DMS114 treated with DMSO at 0.1 percent for 48 hours (cell line): Measurements from ENCODE around the gene CCSER2.
"Not testable (repeated sequence)": the region's sequence is repeated elsewhere in the genome, so short reads cannot be mapped to it uniquely, and the experiment has no call there.

Experiments used
- DNase-seq: peaks from one replicate; lab custom pipeline; 2025; ENCODE audit not compliant: unreplicated experiment; lab: John Stamatoyannopoulos, UW

Gene CCSER2

DNA sequence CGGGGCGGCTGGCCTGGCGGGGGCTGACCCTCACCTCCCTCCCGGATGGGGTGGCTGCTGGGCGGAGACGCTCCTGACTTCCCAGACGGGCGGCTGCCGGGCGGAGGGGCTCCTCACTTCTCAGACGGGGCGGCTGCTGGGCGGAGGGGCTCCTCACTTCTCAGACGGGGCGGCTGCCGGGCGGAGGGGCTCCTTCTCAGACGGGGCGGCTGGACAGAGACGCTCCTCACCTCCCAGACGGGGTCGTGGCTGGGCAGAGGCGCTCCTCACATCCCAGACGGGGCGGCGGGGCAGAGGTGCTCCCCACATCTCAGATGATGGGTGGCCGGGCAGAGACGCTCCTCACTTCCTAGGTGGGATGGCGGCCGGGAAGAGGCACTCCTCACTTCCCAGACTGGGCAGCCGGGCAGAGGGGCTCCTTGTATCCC is 19.2 kb downstream of the CCSER2 start:
- DNase-seq = not testable (repeated sequence)

- DNase-seq = no peak
Measured at GRCh38 chr10:84348447-84348846, 20.1 kb downstream of the CCSER2 start.

GRCh38 chr10:84348860-84349259 is 20.5 kb downstream of the CCSER2 start:
- DNase-seq = no peak

GRCh38 chr10:84352251-84352842 is 24.0 kb downstream of the CCSER2 start:
- peak; percentile 24 for DNase-seq

DNA sequence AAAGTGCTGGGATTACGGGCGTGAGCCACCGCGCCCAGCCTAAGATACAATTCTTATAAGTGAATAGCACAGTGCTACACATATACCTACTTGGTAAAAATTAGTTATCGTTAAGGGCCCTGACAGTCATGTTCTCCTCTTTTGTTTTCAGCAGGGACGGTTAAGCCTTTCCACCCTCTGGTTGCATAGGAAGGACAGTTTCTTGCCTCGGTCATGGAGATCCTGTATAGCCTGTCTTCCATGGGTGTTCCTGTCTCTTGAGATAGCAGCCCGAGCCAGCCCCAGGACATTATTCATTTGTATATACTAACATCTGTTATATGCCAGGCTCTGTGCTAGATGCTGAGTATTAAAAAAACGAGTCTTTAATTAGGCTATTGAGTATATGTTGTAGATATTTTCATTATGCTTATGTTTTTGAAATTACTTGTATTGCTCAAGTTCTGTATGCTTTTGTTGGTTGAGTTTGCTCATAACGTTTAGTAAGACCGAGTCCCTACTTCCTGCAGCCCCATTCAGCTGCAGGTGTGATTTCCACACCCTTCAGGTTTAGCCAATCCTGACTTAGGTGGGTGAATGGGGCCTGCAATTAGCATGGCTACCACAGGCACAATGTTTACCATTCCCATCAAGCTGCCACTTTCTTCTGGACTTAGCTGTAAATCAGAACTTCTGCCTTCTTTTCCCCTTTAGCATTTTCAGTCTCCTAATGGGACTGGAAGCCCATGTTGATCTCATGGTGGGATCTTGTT is 24.8 kb downstream of the CCSER2 start:
- no peak for DNase-seq

DNA sequence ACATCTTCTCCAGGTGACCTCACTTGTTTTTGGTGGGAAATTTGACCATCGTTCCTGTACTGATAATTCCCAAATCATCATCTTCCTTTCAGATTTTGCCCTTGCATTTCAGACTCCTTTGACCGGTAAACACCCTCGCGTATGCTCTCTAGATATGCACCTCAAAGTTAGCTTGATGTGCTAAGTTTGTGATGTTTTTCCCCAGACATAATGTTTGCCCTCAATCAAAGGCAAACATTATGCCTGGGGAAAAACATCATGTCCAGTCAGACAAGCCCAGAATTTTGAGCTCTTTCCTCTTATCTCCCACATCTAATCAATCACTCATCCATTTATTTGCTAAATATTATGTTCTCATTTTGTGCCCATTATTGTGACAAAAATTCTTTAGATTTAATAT is 26.2 kb downstream of the CCSER2 start:
- DNase-seq = no peak

- no peak for DNase-seq
Measured at GRCh38 chr10:84355106-84355505, 26.7 kb downstream of the CCSER2 start.

DNA sequence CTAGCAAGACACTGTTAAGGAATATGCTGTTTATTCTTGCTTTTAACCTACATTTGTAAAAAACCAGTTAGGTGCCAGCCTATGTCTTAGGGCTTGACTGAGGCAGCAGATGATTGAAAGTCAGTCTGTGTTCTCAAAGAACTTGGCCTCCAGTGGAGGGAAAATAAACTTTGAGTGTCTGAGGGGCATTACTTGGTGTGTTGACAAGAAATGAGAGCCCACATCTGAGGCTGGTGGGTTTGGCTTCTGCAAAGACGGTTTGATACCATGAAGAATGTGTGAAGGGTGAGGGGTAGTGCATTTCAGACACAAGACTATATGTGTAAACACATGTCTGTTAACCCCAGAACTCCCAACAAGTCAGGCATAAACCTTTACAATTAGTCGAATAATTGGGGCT is 28.5 kb downstream of the CCSER2 start:
- no peak for DNase-seq

- no peak for DNase-seq
Measured at GRCh38 chr10:84358743-84359142, 30.4 kb downstream of the CCSER2 start.

DNA sequence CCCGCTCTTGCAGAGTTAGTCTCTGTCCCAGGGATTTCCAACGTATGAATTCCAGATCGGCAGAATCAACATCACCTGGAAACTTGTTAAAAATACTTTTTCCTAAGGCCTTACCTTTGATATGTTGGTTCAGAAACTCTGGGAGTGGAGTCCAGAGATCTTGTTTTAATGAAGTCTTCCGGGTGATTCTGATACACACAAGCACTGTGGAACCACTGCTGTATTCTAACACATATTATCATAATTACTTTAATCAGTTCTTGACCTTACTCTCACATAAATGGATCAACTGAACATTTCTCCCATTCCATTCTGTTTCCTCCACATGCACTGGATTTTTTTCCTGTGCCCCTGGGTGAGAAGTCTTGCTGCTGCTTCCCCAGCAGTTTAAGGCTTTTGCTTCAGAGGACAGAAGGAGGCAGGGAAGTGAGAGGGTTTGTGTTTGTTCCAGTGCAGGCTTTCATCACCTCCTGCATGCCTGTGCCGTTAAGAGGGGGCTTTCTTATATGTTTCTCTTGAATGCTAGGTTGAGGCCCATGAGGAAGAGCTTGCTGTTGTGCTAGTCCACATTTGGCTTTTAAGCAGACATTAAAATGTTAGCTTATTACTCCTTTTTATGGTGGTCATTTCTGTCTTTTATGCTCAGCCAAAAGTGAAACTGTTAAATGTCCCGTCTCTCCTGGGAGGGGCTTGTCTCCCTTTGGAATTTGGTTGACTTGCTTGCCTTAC is 32.4 kb downstream of the CCSER2 start:
- peak; percentile 65 for DNase-seq

- no peak for DNase-seq
Measured at GRCh38 chr10:84365335-84365881, 37.0 kb downstream of the CCSER2 start.

DNA sequence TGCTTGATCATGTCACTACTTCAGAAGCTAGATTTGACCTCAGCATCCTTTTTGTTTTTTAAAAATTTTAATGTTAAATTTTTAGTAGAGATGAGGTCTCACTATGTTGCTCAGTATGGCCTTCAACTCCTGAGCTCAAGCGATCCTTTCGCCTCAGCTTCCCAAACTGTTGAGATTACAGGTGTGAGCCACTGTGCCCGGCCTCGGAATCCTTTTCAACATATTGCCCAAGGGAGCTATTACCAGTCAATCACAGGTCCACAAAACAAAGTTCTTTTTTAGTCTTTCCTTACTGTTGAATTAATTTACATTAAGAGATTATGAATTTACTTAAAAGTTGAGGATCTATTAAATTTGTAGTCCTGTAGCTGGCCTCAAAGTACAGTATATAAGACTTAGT is 37.7 kb downstream of the CCSER2 start:
- no peak for DNase-seq

GRCh38 chr10:84367256-84367655 is 38.9 kb downstream of the CCSER2 start:
- no peak for DNase-seq

GRCh38 chr10:84368828-84369227 is 40.4 kb downstream of the CCSER2 start:
- no peak for DNase-seq

GRCh38 chr10:84370283-84370682 is 41.9 kb downstream of the CCSER2 start:
- no peak for DNase-seq

GRCh38 chr10:84371944-84372343 is 43.6 kb downstream of the CCSER2 start:
- DNase-seq = no peak

DNA sequence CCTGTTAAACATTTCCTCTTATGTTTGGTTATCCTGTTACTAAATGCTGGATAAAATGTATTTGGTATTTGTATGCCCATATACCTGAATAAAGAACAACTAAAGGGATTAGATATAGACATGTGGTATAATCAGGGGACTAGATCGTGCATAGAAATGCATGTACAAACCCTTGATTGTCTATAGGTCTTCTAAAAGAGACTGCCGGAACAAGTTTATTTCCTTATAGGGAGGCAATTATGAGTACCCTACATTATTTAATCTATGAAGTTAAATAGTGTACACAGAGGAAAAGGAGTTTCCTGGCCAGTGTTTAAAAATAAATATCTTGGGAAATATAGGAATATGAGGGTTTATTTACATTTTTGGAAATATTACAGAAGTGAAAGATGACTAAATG is 44.6 kb downstream of the CCSER2 start:
- DNase-seq = no peak

DNA sequence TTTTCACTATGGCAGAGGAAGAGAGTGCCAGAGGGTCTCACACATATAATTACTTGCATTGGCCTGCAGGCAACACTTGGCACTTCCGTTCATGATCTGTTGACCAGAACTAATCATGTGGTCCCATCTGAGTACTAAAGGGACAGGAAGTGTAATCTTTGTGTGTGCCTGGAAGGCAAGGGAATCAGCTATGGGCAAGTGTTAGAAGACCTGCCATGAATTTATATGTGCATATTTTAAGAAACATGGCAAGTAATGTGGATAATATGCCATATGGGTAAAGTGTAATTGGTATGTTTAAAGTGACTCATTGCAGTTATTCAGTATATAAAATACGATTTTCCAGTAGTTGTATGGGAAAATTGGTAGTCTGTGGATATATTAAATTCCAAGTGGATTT is 46.1 kb downstream of the CCSER2 start:
- DNase-seq = no peak

DNA sequence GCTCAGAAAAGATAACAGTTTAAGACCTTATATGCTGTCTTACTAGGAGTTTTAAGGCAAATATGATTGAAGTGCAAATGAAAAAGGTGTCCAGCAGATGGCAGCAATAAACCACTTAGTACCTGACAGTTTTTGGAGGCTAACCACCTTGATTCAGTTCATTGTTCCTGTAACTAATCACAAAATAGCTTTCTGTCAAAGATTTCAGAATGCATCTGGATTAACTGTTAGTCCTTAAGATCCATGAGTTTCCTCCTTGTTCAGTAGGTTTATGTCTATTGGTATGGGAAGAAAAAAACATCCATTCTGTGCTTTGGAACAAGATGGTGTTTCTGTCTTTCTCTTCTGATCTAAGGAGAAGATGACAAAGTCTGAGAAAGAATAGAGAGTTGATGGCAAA is 46.6 kb downstream of the CCSER2 start:
- peak; percentile 55 for DNase-seq

- DNase-seq = no peak
Measured at GRCh38 chr10:84375881-84376280, 47.5 kb downstream of the CCSER2 start.

DNA sequence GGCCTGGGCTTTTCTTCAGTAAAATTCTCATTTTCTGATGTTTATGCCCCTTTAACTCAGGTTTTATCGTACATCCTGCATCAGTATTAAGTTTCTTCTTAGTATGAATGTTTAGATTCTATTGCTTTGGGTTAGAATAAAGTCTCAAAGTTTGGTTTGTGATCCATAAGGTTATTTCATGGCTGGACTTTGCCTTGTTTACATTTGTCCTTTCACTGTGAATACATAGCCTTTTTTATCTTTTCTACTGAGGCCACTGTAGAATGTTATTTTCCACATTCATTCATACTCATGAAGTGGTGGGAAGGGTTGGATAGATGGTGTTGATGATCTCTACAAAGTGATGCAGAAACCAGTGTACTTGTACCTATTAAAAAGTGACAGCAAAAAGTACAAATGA is 59.8 kb downstream of the CCSER2 start:
- DNase-seq = no peak

DNA sequence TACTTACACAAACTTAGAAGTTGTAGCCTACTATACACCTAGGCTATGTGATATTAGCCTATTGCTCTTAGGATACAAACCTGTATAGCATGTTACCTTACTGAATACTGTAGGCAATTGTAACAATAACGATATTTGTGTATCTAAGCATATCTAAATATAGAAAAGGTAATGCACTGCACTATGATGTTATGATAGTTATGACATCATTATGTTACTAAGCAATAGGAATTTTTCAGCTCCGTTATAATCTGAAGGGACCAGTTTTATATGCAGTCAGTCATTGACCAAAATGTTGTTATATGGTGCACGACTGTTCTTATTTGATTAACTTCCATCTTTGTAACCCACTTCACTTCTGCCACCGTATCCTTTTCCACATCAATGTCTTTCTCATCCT is 62.0 kb downstream of the CCSER2 start:
- DNase-seq = no peak
